Neural cell (in vitro differentiated cells): ENCODE measurements around the gene GATA2. TPM values are rescaled to one million over a fixed set of nuclear protein-coding genes. Genes with fewer than 3 reads are reported as not detected.

Experiments
- H2AFZ ChIP-seq: fragments of 200-600, 300-800 bp; sonication (generic), shearing (Covaris generic); 2 replicates; pipeline ENCODE4 v1.6.0; 2014; ENCODE audit warnings: low read depth, mild to moderate bottlenecking, antibody characterized with exemption, low read length, moderate library complexity
- H3F3A ChIP-seq: fragments of 200-600 bp; shearing (Covaris generic); 2 replicates; pipeline ENCODE4 v1.6.1; 2016; ENCODE audit warnings: mild to moderate bottlenecking, moderate library complexity, mixed read lengths, antibody characterized with exemption, low read length; ENCODE audit not compliant: insufficient read depth, poor library complexity, severe bottlenecking
- H3K27ac ChIP-seq: fragments of 200-600, 300-800 bp; sonication (generic), shearing (Covaris generic); 2 replicates; pipeline ENCODE4 v1.5.1; 2014; ENCODE audit warnings: mild to moderate bottlenecking, low read length, moderate library complexity
- H3K27me3 ChIP-seq: fragments of 300-800, 200-600 bp; sonication (generic), shearing (Covaris generic); 2 replicates; pipeline ENCODE4 v1.6.0; 2014; ENCODE audit warnings: mild to moderate bottlenecking, low read depth, low read length, moderate library complexity; ENCODE audit not compliant: insufficient read depth
- H3K36me3 ChIP-seq: fragments of 300-800, 200-600 bp; sonication (generic), shearing (Covaris generic); 2 replicates; pipeline ENCODE4 v1.5.1; 2014; ENCODE audit warnings: mild to moderate bottlenecking, antibody characterized with exemption, low read length, moderate library complexity; ENCODE audit not compliant: insufficient read depth
- H3K4me2 ChIP-seq: fragments of 300-800, 200-600 bp; sonication (generic), shearing (Covaris generic); 2 replicates; pipeline ENCODE4 v1.6.0; 2014; ENCODE audit warnings: mild to moderate bottlenecking, low read length
- H3K4me3 ChIP-seq: fragments of 300-800, 200-600 bp; sonication (generic), shearing (Covaris generic); 2 replicates; pipeline ENCODE4 v1.5.1; 2014; ENCODE audit warnings: mild to moderate bottlenecking, low read length, moderate library complexity
- H3K79me2 ChIP-seq: fragments of 200-600 bp; shearing (Covaris generic); replicated peaks from 2 replicates; pipeline ENCODE4 v1.6.0; 2014; ENCODE audit warnings: mild to moderate bottlenecking, low read length, moderate library complexity; ENCODE audit not compliant: insufficient read depth
- H3K9ac ChIP-seq: fragments of 300-800, 200-600 bp; sonication (generic), shearing (Covaris generic); 2 replicates; pipeline ENCODE4 v1.6.1; 2016; ENCODE audit warnings: mild to moderate bottlenecking, low read length, mixed read lengths
- H3K9me2 ChIP-seq: fragments of 200-600 bp; shearing (Covaris generic); 2 replicates; pipeline ENCODE4 v1.6.1; 2016; ENCODE audit warnings: mild to moderate bottlenecking, low read length, mixed read lengths; ENCODE audit not compliant: insufficient read depth
- H3K9me3 ChIP-seq: fragments of 200-600, 300-800 bp; sonication (generic), shearing (Covaris generic); 2 replicates; pipeline ENCODE4 v1.6.1; 2016; ENCODE audit warnings: mild to moderate bottlenecking, mixed run types, low read length, moderate library complexity, mixed read lengths
- H4K20me1 ChIP-seq: fragments of 200-600 bp; shearing (Covaris generic); 2 replicates; pipeline ENCODE4 v1.6.1; 2016; ENCODE audit warnings: mild to moderate bottlenecking, mixed run types; ENCODE audit not compliant: insufficient read depth
- EP300 ChIP-seq: fragments of 450-650 bp; conservative IDR thresholded peaks from 2 replicates; pipeline ENCODE4 v1.6.1; 2014; ENCODE audit warnings: antibody characterized with exemption, mild to moderate bottlenecking, moderate library complexity; ENCODE audit not compliant: poor library complexity, severe bottlenecking
- EZH2 ChIP-seq: fragments of 200-600, 300-800 bp; shearing (Covaris generic), sonication (generic); IDR thresholded peaks from 2 replicates; pipeline ENCODE4 v1.6.1; 2014; ENCODE audit warnings: antibody characterized with exemption, low read length, borderline replicate concordance, mild to moderate bottlenecking; ENCODE audit not compliant: insufficient read depth, poor library complexity, severe bottlenecking
- MXI1 ChIP-seq: fragments of 450-650 bp; conservative IDR thresholded peaks from 2 replicates; pipeline ENCODE4 v1.6.1; 2014; ENCODE audit warnings: antibody characterized with exemption, mild to moderate bottlenecking; ENCODE audit not compliant: poor library complexity, severe bottlenecking
- POLR2AphosphoS5 ChIP-seq: IDR thresholded peaks from 2 replicates; pipeline ENCODE4 v1.6.1; 2012
- RAD21 ChIP-seq: fragments of 450-650 bp; conservative IDR thresholded peaks from 2 replicates; pipeline ENCODE4 v1.6.1; 2014; ENCODE audit warnings: antibody characterized with exemption, mild to moderate bottlenecking, moderate library complexity
- REST ChIP-seq: IDR thresholded peaks from 2 replicates; pipeline ENCODE4 v1.6.1; 2012; ENCODE audit warnings: borderline replicate concordance
- SMC3 ChIP-seq: fragments of 450-650 bp; conservative IDR thresholded peaks from 2 replicates; pipeline ENCODE4 v1.6.1; 2014; ENCODE audit warnings: antibody characterized with exemption, mild to moderate bottlenecking, moderate library complexity; ENCODE audit not compliant: poor library complexity
- TAF1 ChIP-seq: IDR thresholded peaks from 2 replicates; pipeline ENCODE4 v1.6.1; 2012; ENCODE audit warnings: low read depth
- polyA plus RNA-seq: library from polyadenylated mRNA; depleted of rRNA; stranded (reverse); fragments of >200 nt; gene quantifications from 2 replicates; pipeline ENCODE4 v1.2.3, GENCODE V29; 2014
- TF ChIP-seq, protein P1 (sequence below): fragments of 450-650 bp; IDR thresholded peaks from 2 replicates; pipeline ENCODE4 v1.5.1; 2014; ENCODE audit warnings: antibody characterized with exemption, mild to moderate bottlenecking, moderate library complexity; ENCODE audit not compliant: poor library complexity, severe bottlenecking

Gene GATA2
- polyA plus RNA-seq, 1 donor from 2014 or later = not detected

DNA sequence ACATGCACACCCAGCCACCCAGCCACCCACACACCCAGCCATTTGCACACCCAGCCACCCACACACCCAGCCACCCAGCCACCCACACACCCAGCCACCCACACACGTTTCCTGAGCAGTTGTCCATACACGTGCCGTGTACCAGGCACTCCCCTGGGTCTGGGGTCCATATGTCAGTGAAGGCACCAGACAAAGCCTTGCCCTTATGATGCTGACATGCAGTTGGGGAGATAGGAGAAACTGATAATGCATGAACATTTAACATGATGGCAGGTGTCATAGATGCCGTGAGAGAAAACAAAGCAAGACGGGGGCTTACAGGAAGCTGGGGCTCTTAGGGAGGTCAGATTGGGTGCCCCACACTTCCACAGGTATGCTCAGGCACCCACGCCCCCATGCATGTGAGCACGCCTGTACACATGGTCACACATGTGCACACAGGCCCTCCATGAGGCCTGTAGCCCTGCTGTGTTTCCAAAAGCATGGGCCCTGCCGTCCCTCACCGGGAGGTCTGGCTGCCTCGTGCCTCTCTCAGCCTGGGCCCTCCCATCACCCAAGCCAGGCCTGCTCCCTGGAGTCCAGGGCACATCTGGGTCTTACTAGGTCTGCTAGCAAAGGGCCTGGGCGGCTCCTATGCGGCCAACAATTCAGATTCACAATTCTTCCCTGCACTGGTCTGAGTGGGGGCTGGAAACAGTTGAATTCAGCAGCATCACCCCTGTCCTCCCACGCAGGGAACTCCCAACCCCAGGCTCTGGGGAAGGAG, 22.7 kb downstream of the GATA2 start:
- peaks cover 11% of the 10 kb centered on the region for H3K27me3 ChIP-seq
- no peak overlapping the region for H3K4me3 ChIP-seq
- no peaks in the 10 kb centered on the region for H4K20me1 ChIP-seq
- no peak overlapping the region for H2AFZ ChIP-seq
- TF ChIP-seq, protein P1, sequence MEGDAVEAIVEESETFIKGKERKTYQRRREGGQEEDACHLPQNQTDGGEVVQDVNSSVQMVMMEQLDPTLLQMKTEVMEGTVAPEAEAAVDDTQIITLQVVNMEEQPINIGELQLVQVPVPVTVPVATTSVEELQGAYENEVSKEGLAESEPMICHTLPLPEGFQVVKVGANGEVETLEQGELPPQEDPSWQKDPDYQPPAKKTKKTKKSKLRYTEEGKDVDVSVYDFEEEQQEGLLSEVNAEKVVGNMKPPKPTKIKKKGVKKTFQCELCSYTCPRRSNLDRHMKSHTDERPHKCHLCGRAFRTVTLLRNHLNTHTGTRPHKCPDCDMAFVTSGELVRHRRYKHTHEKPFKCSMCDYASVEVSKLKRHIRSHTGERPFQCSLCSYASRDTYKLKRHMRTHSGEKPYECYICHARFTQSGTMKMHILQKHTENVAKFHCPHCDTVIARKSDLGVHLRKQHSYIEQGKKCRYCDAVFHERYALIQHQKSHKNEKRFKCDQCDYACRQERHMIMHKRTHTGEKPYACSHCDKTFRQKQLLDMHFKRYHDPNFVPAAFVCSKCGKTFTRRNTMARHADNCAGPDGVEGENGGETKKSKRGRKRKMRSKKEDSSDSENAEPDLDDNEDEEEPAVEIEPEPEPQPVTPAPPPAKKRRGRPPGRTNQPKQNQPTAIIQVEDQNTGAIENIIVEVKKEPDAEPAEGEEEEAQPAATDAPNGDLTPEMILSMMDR = no peak
- TF ChIP-seq RAD21 = no peak
- TF ChIP-seq TAF1 = no peak
- no peak for TF ChIP-seq MXI1
- no peak for TF ChIP-seq EZH2
- TF ChIP-seq POLR2AphosphoS5 = no peak
- no peak for TF ChIP-seq REST
- TF ChIP-seq EP300 = no peak
- no peak for TF ChIP-seq SMC3
- no peaks in the 10 kb centered on the region for H3K9me3 ChIP-seq
- no peak overlapping the region for H3K4me2 ChIP-seq
- no peaks in the 10 kb centered on the region for H3K9me2 ChIP-seq
- no peak overlapping the region for H3K27ac ChIP-seq
- H3K9ac ChIP-seq = no peak overlapping the region
- no peaks in the 10 kb centered on the region for H3K79me2 ChIP-seq
- H3K36me3 ChIP-seq = no peaks in the 10 kb centered on the region
- H3F3A ChIP-seq = no peaks in the 10 kb centered on the region

GRCh38 chr3:128469556-128469955, 23.4 kb downstream of the GATA2 start:
- H3K27me3 ChIP-seq = peaks cover 11% of the 10 kb centered on the region
- no peaks in the 10 kb centered on the region for H4K20me1 ChIP-seq
- no peak overlapping the region for H3K4me3 ChIP-seq
- H2AFZ ChIP-seq = no peak overlapping the region
- no peak overlapping the region for H3K27ac ChIP-seq
- no peaks in the 10 kb centered on the region for H3K9me2 ChIP-seq
- H3K79me2 ChIP-seq = no peaks in the 10 kb centered on the region
- TF ChIP-seq MXI1 = no peak
- no peak for TF ChIP-seq EZH2
- no peak for TF ChIP-seq RAD21
- no peak for TF ChIP-seq POLR2AphosphoS5
- no peak for TF ChIP-seq SMC3
- H3K9me3 ChIP-seq = no peaks in the 10 kb centered on the region
- no peaks in the 10 kb centered on the region for H3F3A ChIP-seq
- no peaks in the 10 kb centered on the region for H3K36me3 ChIP-seq
- no peak overlapping the region for H3K9ac ChIP-seq
- H3K4me2 ChIP-seq = no peak overlapping the region
